T-helper 1 cell treated with Interleukin-12 subunit alpha and Interleukin-12 subunit beta and Interleukin-4 antibody, amounts not matched to agents 30 μg/mL and 1 μg/mL, for 36 hours (primary cell): ENCODE data around the gene EPS8.

Experiments
- H3K27ac Mint-ChIP-seq: one replicate; pipeline ENCODE4 v1.8.0; 2021; ENCODE audit warnings: mild to moderate bottlenecking, mixed read lengths
- H3K27me3 Mint-ChIP-seq: one replicate; pipeline ENCODE4 v1.8.0; 2021; ENCODE audit warnings: low read depth, mixed read lengths
- H3K36me3 Mint-ChIP-seq: one replicate; pipeline ENCODE4 v1.8.0; 2021; ENCODE audit warnings: low read depth, mixed read lengths
- H3K4me1 Mint-ChIP-seq: one replicate; pipeline ENCODE4 v1.8.0; 2021; ENCODE audit warnings: low read depth, mixed read lengths
- H3K4me3 Mint-ChIP-seq: one replicate; pipeline ENCODE4 v1.8.0; 2021; ENCODE audit warnings: mild to moderate bottlenecking, moderate library complexity, mixed read lengths
- H3K9me3 Mint-ChIP-seq: one replicate; pipeline ENCODE4 v1.8.0; 2021; ENCODE audit warnings: mixed read lengths

Gene EPS8

GRCh38 chr12:15789220-15790171, at the start of gene EPS8:
TSS of gene EPS8 (minus strand) at chr12:15789388. CDS start at chr12:15682951, 106,437 bp downstream.
- Mint-ChIP-seq H3K36me3 (no peaks in the 10 kb centered on the region), H3K4me3 (peak within 1 kb of the TSS; percentile 89), H3K27ac (peak within 1 kb of the TSS; percentile 42), H3K4me1 (peaks cover 12% of the 10 kb centered on the region), H3K27me3 (peaks cover 73% of the 10 kb centered on the region), H3K9me3 (no peaks in the 10 kb centered on the region)

DNA sequence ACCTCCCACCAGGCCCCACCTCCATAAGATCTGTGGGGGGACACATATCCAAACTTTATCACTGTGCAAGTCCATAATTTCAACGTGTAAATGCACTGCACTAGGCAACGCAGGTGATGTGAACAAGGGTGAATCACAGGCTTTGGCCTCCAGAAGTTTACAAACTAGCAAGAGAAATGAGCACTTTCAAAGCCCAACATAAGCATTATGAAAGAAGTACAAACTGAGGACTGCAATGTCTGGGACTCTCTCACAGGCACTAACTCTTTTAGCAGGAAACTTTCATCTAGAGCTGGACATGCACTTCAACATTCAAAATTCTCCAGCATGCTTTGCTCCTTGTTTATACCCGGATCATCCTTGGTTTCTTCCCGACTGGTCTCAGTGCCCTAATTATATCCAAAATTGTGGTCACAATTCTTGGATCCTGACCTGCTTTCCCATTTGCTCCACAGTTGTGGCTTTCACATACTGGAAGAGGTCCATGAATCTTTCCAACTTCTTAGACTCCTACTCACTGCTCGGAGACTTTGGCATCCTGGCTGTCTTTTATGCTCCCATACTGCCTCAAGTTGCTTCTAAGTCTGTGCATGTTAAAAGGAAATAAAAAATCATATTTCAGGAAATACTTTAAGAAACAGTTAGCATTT, 48.1 kb upstream of the EPS8 start:
- Mint-ChIP-seq H3K36me3 (no peaks in the 10 kb centered on the region), H3K27ac (no peak overlapping the region), H3K4me3 (no peak overlapping the region), H3K9me3 (no peaks in the 10 kb centered on the region), H3K4me1 (no peaks in the 10 kb centered on the region), H3K27me3 (peaks cover 17% of the 10 kb centered on the region)

DNA sequence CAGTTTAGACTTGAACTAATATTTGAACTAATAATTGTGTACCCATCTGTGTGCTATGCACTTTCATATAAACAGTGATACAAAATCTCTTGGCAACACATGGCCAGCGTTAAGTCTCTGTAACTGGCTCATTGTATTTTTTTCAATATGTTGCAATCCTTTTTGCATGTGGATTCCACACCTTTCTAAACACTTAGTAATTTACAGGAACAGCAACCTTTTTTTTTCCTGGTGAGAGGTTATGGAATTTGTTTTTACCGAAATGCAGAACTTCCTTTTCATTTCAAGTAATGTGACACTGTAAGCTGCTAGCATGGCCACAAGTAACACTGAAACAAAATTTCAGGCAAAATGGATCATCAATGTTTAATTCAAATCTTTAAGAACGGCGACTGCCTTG, 45.4 kb upstream of the EPS8 start:
- Mint-ChIP-seq H3K4me1 (no peaks in the 10 kb centered on the region), H3K36me3 (no peaks in the 10 kb centered on the region), H3K9me3 (no peaks in the 10 kb centered on the region), H3K27me3 (peaks cover 15% of the 10 kb centered on the region), H3K27ac (no peak overlapping the region), H3K4me3 (no peak overlapping the region)

DNA sequence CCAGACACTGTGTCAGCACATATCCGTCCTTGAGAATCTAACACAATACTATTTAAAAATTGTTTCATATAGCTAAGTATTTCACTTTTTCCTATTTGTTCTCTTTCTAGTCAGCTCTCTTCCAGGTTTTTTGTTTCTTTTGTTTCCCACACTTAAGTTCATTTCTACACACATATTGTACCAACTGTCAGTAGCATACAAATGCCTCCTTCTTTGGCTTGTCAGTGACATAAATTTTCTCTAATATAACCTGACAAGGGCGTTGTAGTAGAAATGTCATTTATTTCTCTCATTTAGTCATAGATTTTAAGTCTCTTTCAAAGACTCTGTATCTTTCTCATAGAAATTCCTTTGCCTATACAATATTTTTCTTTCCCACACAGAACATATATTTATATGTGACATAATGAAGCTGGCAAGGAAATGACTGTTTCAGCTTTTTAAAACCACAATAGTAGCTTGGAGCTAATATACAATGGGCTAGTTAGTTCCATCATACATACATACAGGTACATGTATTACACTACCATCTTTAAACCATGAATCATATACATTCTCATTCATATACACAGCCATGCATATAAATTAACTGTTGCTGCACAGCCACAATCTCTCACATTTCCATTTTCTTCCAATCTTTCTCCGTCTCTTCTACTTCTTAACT, 42.3 kb upstream of the EPS8 start:
- H3K27me3 Mint-ChIP-seq, result peaks cover 7% of the 10 kb centered on the region
- no peaks in the 10 kb centered on the region for H3K36me3 Mint-ChIP-seq
- H3K9me3 Mint-ChIP-seq, result no peaks in the 10 kb centered on the region
- H3K27ac Mint-ChIP-seq, result no peak overlapping the region
- no peak overlapping the region for H3K4me3 Mint-ChIP-seq
- H3K4me1 Mint-ChIP-seq, result no peaks in the 10 kb centered on the region

- Mint-ChIP-seq H3K27ac (no peak overlapping the region), H3K9me3 (no peaks in the 10 kb centered on the region), H3K4me1 (no peaks in the 10 kb centered on the region), H3K36me3 (no peaks in the 10 kb centered on the region), H3K27me3 (peaks cover 7% of the 10 kb centered on the region), H3K4me3 (no peak overlapping the region)
Observed at GRCh38 chr12:15830538-15830937, 41.4 kb upstream of the EPS8 start.

- no peaks in the 10 kb centered on the region for H3K9me3 Mint-ChIP-seq
- H3K4me3 Mint-ChIP-seq, result no peak overlapping the region
- H3K4me1 Mint-ChIP-seq, result no peaks in the 10 kb centered on the region
Observed at GRCh38 chr12:15829949-15830348, 40.8 kb upstream of the EPS8 start.

GRCh38 chr12:15829255-15829654, 40.1 kb upstream of the EPS8 start:
- Mint-ChIP-seq H3K9me3 (no peaks in the 10 kb centered on the region), H3K27ac (no peak overlapping the region), H3K27me3 (peaks cover 7% of the 10 kb centered on the region), H3K36me3 (no peaks in the 10 kb centered on the region), H3K4me1 (no peaks in the 10 kb centered on the region), H3K4me3 (no peak overlapping the region)

More at GRCh38 chr12:15829949-15830348, 40.8 kb upstream of the EPS8 start:
- Mint-ChIP-seq H3K27ac (no peak overlapping the region), H3K27me3 (peaks cover 7% of the 10 kb centered on the region), H3K36me3 (no peaks in the 10 kb centered on the region)

DNA sequence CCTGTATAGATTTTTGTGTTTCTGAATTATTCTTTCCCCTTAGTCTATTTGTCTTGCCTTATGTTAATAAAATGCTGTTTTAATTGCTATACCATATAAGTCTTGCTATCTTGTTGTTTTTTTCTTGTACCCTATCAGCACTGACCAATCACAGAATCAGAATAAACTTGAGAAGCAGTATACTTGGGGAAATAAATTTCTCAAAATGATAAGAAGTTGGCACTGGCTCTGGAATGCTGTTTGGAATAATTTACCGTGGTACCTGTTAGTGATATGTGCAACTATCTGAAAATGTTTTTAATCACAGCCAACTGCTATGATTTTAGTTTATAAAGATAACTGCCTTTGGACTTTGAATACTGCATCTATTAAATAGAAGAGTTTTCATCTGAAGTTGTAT, 37.9 kb upstream of the EPS8 start:
- Mint-ChIP-seq H3K27ac (no peak overlapping the region), H3K4me1 (no peaks in the 10 kb centered on the region), H3K4me3 (no peak overlapping the region), H3K36me3 (no peaks in the 10 kb centered on the region), H3K27me3 (peaks cover 7% of the 10 kb centered on the region), H3K9me3 (no peaks in the 10 kb centered on the region)

DNA sequence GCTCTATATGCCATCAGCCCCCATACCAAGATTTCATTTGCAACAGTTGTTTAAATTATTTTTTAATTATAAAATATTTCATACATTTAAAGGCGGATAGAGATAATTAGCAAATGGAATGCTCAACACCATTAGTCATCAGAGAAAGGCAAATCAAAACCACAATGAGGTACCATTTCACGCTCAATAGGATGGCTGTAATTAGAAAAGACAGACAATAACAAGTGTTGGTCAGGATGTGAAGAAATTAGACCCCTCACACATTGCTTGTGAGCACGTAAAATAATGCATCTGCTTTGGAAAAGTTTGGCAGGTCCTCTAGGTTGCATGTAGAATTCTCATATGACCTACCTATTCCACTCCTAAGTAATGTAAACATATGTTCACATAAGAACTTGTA, 35.3 kb upstream of the EPS8 start:
- peaks cover under 1% of the 10 kb centered on the region for H3K27me3 Mint-ChIP-seq
- no peaks in the 10 kb centered on the region for H3K36me3 Mint-ChIP-seq
- no peaks in the 10 kb centered on the region for H3K9me3 Mint-ChIP-seq
- no peak overlapping the region for H3K27ac Mint-ChIP-seq
- no peak overlapping the region for H3K4me3 Mint-ChIP-seq
- no peaks in the 10 kb centered on the region for H3K4me1 Mint-ChIP-seq

DNA sequence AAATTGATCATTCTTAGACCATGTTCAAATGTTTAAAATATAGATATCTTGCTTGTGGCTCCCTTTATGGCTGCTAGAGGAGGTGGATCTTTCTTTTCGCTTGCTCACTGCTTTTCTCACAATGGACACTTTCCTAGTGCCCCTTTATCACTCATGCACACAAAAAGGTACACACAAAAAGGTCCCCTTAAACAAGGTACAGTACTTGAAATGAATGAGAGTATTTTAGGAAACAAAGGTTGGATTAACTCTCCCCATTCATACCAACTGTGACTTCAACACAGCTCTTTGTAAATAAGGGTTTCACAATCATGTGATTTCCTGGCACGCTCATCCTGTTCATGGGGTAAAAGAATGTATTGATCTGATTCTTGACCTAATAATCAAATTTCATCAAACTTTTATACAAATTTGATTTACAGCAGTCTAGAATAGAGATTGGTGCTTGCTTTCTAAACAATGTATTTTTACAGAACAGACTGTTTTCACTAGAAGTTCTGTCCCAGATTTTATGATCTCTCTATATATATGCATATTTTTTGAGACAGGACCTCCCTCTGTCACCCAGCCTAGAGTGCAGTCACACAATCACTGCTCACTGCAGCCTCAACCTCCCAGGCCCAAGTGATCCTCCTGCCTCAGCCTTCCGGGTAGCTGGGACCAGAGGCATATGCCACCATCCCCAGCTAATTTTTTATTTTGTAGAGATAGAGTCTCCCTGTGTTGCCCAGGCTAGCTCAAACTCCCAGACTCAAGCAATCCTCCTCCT, 34.4 kb upstream of the EPS8 start:
- Mint-ChIP-seq H3K27ac (no peak overlapping the region), H3K4me3 (no peak overlapping the region), H3K9me3 (no peaks in the 10 kb centered on the region), H3K4me1 (no peaks in the 10 kb centered on the region), H3K36me3 (no peaks in the 10 kb centered on the region), H3K27me3 (no peaks in the 10 kb centered on the region)

DNA sequence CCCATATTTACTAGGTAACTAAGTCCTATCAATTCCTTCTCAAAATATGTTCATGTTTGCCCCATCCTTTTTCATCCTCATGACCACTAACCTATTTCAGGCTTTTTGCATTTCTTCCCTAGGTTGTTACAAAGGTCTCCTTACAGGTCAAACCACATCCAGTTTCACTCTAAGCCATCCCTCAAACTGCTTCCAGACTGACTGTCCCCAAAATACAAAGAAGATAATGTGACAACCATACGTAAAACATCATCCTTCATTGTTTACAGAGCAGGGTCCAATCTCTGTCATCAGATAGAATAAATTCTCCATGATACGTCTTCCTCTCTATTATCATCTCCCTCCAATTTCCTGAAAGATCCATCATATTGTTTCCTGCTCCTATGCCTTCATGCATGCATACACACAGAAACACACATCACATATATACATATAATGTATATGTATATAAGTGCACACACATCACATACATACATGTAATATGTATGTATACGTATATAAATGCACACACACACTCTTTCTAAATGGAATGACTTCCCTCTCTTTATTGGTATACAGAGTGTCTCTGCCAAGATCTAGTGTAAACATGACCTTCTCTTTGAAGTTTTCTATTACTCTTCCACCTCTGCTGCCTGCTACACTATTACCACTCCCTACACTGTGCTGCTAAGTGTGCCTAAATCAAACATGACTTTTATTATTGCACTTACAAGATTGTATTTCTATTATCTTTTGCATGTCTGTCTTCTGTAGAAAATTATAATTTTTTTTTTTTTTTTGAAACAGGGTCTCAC, 30.7 kb upstream of the EPS8 start:
- no peaks in the 10 kb centered on the region for H3K36me3 Mint-ChIP-seq
- H3K4me3 Mint-ChIP-seq, result no peak overlapping the region
- H3K27ac Mint-ChIP-seq, result no peak overlapping the region
- H3K9me3 Mint-ChIP-seq, result no peaks in the 10 kb centered on the region
- no peaks in the 10 kb centered on the region for H3K27me3 Mint-ChIP-seq
- no peaks in the 10 kb centered on the region for H3K4me1 Mint-ChIP-seq

DNA sequence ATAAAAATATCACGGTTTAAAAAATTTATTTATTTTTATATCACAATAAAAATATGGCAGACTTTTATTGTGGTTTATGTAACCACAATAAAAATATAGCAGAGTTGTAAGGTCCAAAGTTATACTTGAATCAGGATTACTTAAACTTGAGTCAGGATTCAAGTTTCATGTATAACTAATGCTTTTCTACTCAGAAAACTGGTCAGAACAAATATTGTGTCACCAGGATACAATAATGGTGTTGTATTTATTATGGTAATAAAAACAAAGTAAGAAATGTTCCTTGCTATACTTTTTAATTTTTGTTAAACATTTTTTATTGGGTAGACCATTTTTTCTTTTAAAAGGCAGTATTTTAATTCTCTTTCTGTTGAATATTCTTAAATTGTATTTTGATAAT, 29.2 kb upstream of the EPS8 start:
- H3K27ac Mint-ChIP-seq, result no peak overlapping the region
- H3K9me3 Mint-ChIP-seq, result no peaks in the 10 kb centered on the region
- H3K27me3 Mint-ChIP-seq, result no peaks in the 10 kb centered on the region
- H3K36me3 Mint-ChIP-seq, result no peaks in the 10 kb centered on the region
- H3K4me3 Mint-ChIP-seq, result no peak overlapping the region
- no peaks in the 10 kb centered on the region for H3K4me1 Mint-ChIP-seq

DNA sequence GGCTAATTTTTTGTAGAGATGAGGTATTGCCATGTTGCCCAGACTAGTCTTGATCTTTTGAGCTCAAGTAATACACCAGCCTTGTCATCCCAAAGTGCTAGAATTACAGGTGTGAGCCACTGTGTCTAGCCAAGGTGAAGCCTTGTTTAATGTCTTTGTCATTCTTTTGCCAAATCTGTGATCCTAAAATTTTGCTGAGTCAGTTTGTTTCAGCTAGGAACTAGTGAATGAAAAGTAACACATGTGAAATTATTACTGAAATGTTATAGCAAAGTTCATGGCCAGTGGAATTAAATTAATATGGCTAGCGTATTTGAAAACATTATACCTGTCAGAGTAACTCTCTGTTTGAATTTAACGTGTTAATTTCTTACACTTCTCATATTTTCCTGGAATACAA, 26.5 kb upstream of the EPS8 start:
- Mint-ChIP-seq H3K27ac (no peak overlapping the region), H3K9me3 (no peaks in the 10 kb centered on the region), H3K4me1 (no peaks in the 10 kb centered on the region), H3K36me3 (no peaks in the 10 kb centered on the region), H3K4me3 (no peak overlapping the region), H3K27me3 (peaks cover 5% of the 10 kb centered on the region)
